ENCODE results near the gene KLF15.

The KLF15 gene

GRCh38 chr3:126389112-126389793 lies 32.0 kb upstream of the KLF15 start:
- peak; percentile 93 for DNase-seq

GRCh38 chr3:126381966-126382365 lies 24.8 kb upstream of the KLF15 start:
- DNase-seq: no peak

GRCh38 chr3:126380011-126380768 lies 23.0 kb upstream of the KLF15 start:
- DNase-seq: no peak

GRCh38 chr3:126378341-126378751 lies 21.1 kb upstream of the KLF15 start:
- no peak for DNase-seq

GRCh38 chr3:126377211-126377610 lies 20.0 kb upstream of the KLF15 start:
- DNase-seq: no peak

GRCh38 chr3:126376444-126376843 lies 19.2 kb upstream of the KLF15 start:
- DNase-seq: peak; percentile 38

- DNase-seq: no peak
Observed at GRCh38 chr3:126375835-126376331, 18.7 kb upstream of the KLF15 start.

GRCh38 chr3:126373682-126374601 lies 16.7 kb upstream of the KLF15 start:
- DNase-seq: no peak

GRCh38 chr3:126373146-126373613 lies 16.0 kb upstream of the KLF15 start:
- no peak for DNase-seq

- peak; percentile 60 for DNase-seq
Observed at GRCh38 chr3:126372413-126373145, 15.4 kb upstream of the KLF15 start.

GRCh38 chr3:126371096-126371705 lies 14.0 kb upstream of the KLF15 start:
- DNase-seq: no peak

GRCh38 chr3:126370606-126371005 lies 13.4 kb upstream of the KLF15 start:
- no peak for DNase-seq

- no peak for DNase-seq
Observed at GRCh38 chr3:126370055-126370454, 12.8 kb upstream of the KLF15 start.

GRCh38 chr3:126369490-126369889 lies 12.3 kb upstream of the KLF15 start:
- no peak for DNase-seq

GRCh38 chr3:126367316-126367805 lies 10.2 kb upstream of the KLF15 start:
- DNase-seq: no peak

GRCh38 chr3:126365351-126366277 lies 8.4 kb upstream of the KLF15 start:
- DNase-seq: no peak

- DNase-seq: no peak
Observed at GRCh38 chr3:126364731-126365301, 7.6 kb upstream of the KLF15 start.

GRCh38 chr3:126364130-126364695 lies 7.0 kb upstream of the KLF15 start:
- no peak for DNase-seq

GRCh38 chr3:126361211-126361610 lies 4.0 kb upstream of the KLF15 start:
- DNase-seq: no peak

GRCh38 chr3:126360714-126361060 lies 3.5 kb upstream of the KLF15 start:
- DNase-seq: no peak

Measured in RPMI8226 (cell line).